ENCODE data around the gene GNL1. TPM values are rescaled to one million over a fixed set of nuclear protein-coding genes. Genes with fewer than 3 reads are reported as not detected.
A peak's percentile ranks its signal among the peaks of the same experiment; 100 is the strongest.

GNL1 gene
- total and polyA plus RNA-seq, 9 donors, result 42.4 to 128 (median 89.6) TPM

DNA sequence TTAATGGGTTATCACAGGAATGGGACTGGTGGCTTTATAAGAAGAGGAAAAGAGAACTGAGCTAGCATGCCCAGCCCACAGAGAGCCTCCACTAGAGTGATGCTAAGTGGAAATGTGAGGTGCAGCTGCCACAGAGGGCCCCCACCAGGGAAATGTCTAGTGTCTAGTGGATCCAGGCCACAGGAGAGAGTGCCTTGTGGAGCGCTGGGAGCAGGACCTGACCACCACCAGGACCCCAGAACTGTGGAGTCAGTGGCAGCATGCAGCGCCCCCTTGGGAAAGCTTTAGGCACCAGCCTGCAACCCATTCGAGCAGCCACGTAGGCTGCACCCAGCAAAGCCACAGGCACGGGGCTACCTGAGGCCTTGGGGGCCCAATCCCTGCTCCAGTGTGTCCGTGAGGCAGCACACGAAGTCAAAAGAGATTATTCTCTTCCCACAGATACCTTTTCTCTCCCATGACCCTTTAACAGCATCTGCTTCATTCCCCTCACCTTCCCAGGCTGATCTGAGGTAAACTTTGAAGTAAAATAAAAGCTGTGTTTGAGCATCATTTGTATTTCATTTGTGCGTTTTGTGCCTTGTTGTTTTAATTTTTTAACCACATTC lies 62.5 kb downstream of the GNL1 start:
- TF ChIP-seq POLR2A (IDR thresholded peaks at IDR 0.05) (no peak), CTCF (IDR thresholded peaks at IDR 0.05) (no peak), EP300 (IDR thresholded peaks at IDR 0.05) (no peak)
- WGBS, 3 donors, result 64 to 71% (median 70%) methylated on average over 8 of the region's 8 CpGs
- Histone ChIP-seq H3K27ac (no peak overlapping the region), H3K36me3 (no peaks in the 10 kb centered on the region), H3K4me1 (ENCODE audit: insufficient read depth) (peaks cover 4% of the 10 kb centered on the region), H3K9me3 (no peaks in the 10 kb centered on the region), H3K4me3 (no peak overlapping the region), H3K27me3 (no peaks in the 10 kb centered on the region)
- DNase-seq, result peak in 1 of 5 donors; percentile 19
- intact Hi-C loops (cut with DNase I), result loop anchor here in 1 of 4 donors (10.0 kb wide), 1 partner anchor 161 kb away; no protein-coding TSS in a partner anchor

DNA sequence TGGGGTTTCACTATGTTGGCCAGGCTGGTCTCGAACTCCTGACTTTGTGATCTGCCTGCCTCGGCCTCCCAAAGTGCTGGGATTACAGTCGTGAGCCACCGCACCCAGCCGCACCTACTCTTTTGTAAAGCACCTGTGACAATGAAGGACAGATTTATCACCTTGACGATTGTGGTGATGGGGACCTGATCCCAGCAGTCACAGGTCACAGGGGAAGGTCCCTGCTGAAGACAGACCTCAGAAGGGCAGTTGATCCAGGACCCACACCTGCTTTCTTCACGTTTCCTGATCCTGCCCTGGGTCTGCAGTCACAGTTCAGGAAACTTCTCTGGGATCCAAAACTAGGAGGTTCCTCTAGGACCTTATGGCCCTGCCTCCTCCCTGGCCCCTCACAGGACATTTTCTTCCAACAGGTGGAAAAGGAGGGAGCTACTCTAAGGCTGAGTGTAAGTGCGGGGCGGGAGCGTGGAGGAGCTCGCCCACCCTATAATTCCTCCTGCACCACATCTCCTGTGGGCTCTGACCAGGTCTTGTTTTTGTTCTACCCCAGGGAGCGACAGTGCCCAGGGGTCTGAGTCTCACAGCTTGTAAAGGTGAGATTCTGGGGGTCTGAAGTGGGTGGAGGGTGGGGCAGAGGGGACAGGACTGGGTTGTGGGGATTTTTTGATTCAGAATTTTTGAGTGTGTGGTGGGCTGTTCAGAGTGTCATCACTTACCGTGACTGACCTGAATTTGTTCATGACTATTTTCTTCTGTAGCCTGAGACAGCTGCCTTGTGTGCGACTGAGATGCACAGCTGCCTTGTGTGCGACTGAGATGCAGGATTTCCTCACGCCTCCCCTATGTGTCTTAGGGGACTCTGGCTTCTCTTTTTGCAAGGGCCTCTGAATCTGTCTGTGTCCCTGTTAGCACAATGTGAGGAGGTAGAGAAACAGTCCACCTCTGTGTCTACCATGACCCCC lies 64.0 kb downstream of the GNL1 start:
- DNase-seq, result no peak
- H3K36me3 ChIP-seq, result no peaks in the 10 kb centered on the region
- H3K27me3 ChIP-seq, result no peaks in the 10 kb centered on the region
- intact Hi-C loops (cut with DNase I), result loop anchor here in 1 of 4 donors (10.0 kb wide), 1 partner anchor 163 kb away; no protein-coding TSS in a partner anchor
- H3K27ac ChIP-seq, result no peak overlapping the region
- H3K9me3 ChIP-seq, result no peaks in the 10 kb centered on the region
- H3K4me3 ChIP-seq, result no peak overlapping the region
- peaks cover 4% of the 10 kb centered on the region for H3K4me1 ChIP-seq (ENCODE audit: insufficient read depth)
- 85 to 89% (median 86%) methylated on average over 16 of the region's 16 CpGs for WGBS, 3 donors
- TF ChIP-seq POLR2A (IDR thresholded peaks at IDR 0.05) (no peak), EP300 (IDR thresholded peaks at IDR 0.05) (no peak), CTCF (IDR thresholded peaks at IDR 0.05) (no peak)

MicroRNA genes within 50 kb of the gene (microRNA counts, 767-probe panel; counts per million panel counts)
- 530 counts per million, percentile 78 among the panel's probes with 10 or more counts for microRNA hsa-miR-877-5p

Small RNA genes lying within 50 kb of the gene (microRNA-seq; reads per million reads assigned to microRNA genes)
- gene MIR877, result 7.0 to 16.7 (median 15.5) reads per million in 3 donors

Small RNA genes lying within 50 kb of the gene (small RNA-seq; reads per million reads assigned to genes)
- 0.45 reads per million for gene MIR877

Other genes starting within 250 kb of the GNL1 start
- 10 to 100 TPM in 5 of 7 donors, 1 to 10 TPM in 2; 7.6 to 16.4 (median 14.3) TPM for gene TRIM39, start 229.6 kb downstream of the GNL1 start, total RNA-seq
- 10 to 100 TPM; 11.8 to 16.7 TPM for gene TRIM39, start 229.6 kb downstream of the GNL1 start, polyA plus RNA-seq
- 100 to 1,000 TPM in 1 of 7 donors, 10 to 100 TPM in 6; 31.0 to 104 (median 44.5) TPM for gene RPP21, start 211.3 kb downstream of the GNL1 start, total RNA-seq
- gene RPP21, start 211.3 kb downstream of the GNL1 start, polyA plus RNA-seq, result 100 to 1,000 TPM in 1 of 2 donors, 10 to 100 TPM in 1; 14.2 to 106 TPM
- 100 to 1,000 TPM; 181 to 322 (median 238) TPM for gene HLA-E, start 67.0 kb downstream of the GNL1 start, total RNA-seq
- gene HLA-E, start 67.0 kb downstream of the GNL1 start, polyA plus RNA-seq, result 100 to 1,000 TPM; 332 to 614 TPM
- 10 to 100 TPM in 6 of 7 donors, 1 to 10 TPM in 1; 8.6 to 35.0 (median 20.9) TPM for gene PRR3, start 806 bp upstream of the GNL1 start, total RNA-seq
- 10 to 100 TPM; 19.0 to 29.6 TPM for gene PRR3, start 806 bp upstream of the GNL1 start, polyA plus RNA-seq
- gene ABCF1, start 15.0 kb upstream of the GNL1 start, total RNA-seq, result 10 to 100 TPM; 16.3 to 50.5 (median 36.0) TPM
- 10 to 100 TPM; 18.8 to 60.6 TPM for gene ABCF1, start 15.0 kb upstream of the GNL1 start, polyA plus RNA-seq
- gene PPP1R10, start 60.8 kb upstream of the GNL1 start, total RNA-seq, result 100 to 1,000 TPM in 1 of 7 donors, 10 to 100 TPM in 6; 44.7 to 106 (median 76.0) TPM
- 10 to 100 TPM; 34.7 to 88.3 TPM for gene PPP1R10, start 60.8 kb upstream of the GNL1 start, polyA plus RNA-seq
- 10 to 100 TPM; 40.7 to 61.4 (median 52.9) TPM for gene MRPS18B, start 61.4 kb upstream of the GNL1 start, total RNA-seq
- 10 to 100 TPM; 62.4 to 69.0 TPM for gene MRPS18B, start 61.4 kb upstream of the GNL1 start, polyA plus RNA-seq
- gene ATAT1, start 70.4 kb upstream of the GNL1 start, total RNA-seq, result 10 to 100 TPM in 4 of 7 donors, 1 to 10 TPM in 3; 5.6 to 20.5 (median 11.4) TPM
- gene ATAT1, start 70.4 kb upstream of the GNL1 start, polyA plus RNA-seq, result 10 to 100 TPM in 1 of 2 donors, 1 to 10 TPM in 1; 9.2 to 18.6 TPM
- gene C6orf136, start 90.6 kb upstream of the GNL1 start, total RNA-seq, result 10 to 100 TPM in 6 of 7 donors, 1 to 10 TPM in 1; 6.0 to 20.0 (median 14.8) TPM
- 1 to 10 TPM; 6.4 to 9.3 TPM for gene C6orf136, start 90.6 kb upstream of the GNL1 start, polyA plus RNA-seq
- 10 to 100 TPM; 18.0 to 27.4 (median 22.5) TPM for gene DHX16, start 116.5 kb upstream of the GNL1 start, total RNA-seq
- 10 to 100 TPM; 19.3 to 27.4 TPM for gene DHX16, start 116.5 kb upstream of the GNL1 start, polyA plus RNA-seq
- 10 to 100 TPM; 14.7 to 86.4 (median 56.0) TPM for gene PPP1R18, start 130.2 kb upstream of the GNL1 start, total RNA-seq
- gene PPP1R18, start 130.2 kb upstream of the GNL1 start, polyA plus RNA-seq, result 10 to 100 TPM; 51.0 to 95.9 TPM
- 10 to 100 TPM in 5 of 7 donors, 1 to 10 TPM in 2; 3.4 to 23.2 (median 15.3) TPM for gene NRM, start 134.5 kb upstream of the GNL1 start, total RNA-seq
- gene NRM, start 134.5 kb upstream of the GNL1 start, polyA plus RNA-seq, result 10 to 100 TPM; 15.3 to 15.4 TPM
- 10 to 100 TPM; 13.1 to 62.5 (median 43.9) TPM for gene MDC1, start 160.8 kb upstream of the GNL1 start, total RNA-seq
- 10 to 100 TPM; 20.1 to 39.0 TPM for gene MDC1, start 160.8 kb upstream of the GNL1 start, polyA plus RNA-seq
- gene TUBB, start 163.9 kb upstream of the GNL1 start, total RNA-seq, result 100 to 1,000 TPM; 242 to 697 (median 630) TPM
- 100 to 1,000 TPM; 370 to 772 TPM for gene TUBB, start 163.9 kb upstream of the GNL1 start, polyA plus RNA-seq
- gene FLOT1, start 186.2 kb upstream of the GNL1 start, total RNA-seq, result 100 to 1,000 TPM in 6 of 7 donors, 10 to 100 TPM in 1; 64.1 to 154 (median 116) TPM
- 100 to 1,000 TPM; 124 to 180 TPM for gene FLOT1, start 186.2 kb upstream of the GNL1 start, polyA plus RNA-seq
- gene IER3, start 188.1 kb upstream of the GNL1 start, total RNA-seq, result 100 to 1,000 TPM in 1 of 7 donors, 10 to 100 TPM in 5, 1 to 10 TPM in 1; 9.7 to 221 (median 20.6) TPM
- gene IER3, start 188.1 kb upstream of the GNL1 start, polyA plus RNA-seq, result 10 to 100 TPM; 16.1 to 30.6 TPM

All from ovary (tissue), 9 donors.